Effector CD4-positive, alpha-beta T cell (primary cell): Measurements from ENCODE around the gene CAMSAP2.

ENCODE experiments used
- DNase-seq: peaks from one replicate; pipeline ENCODE4 v3.0.0-alpha.2; 2020

Gene CAMSAP2

GRCh38 chr1:200885623-200886402 lies 147.1 kb downstream of the CAMSAP2 start:
- DNase-seq: no peak

- no peak for DNase-seq
These were observed 147.9 kb downstream of the CAMSAP2 start for GRCh38 chr1:200886594-200886993.

GRCh38 chr1:200887036-200887435 lies 148.3 kb downstream of the CAMSAP2 start:
- DNase-seq: no peak

GRCh38 chr1:200887772-200888348 lies 149.2 kb downstream of the CAMSAP2 start:
- DNase-seq: no peak

GRCh38 chr1:200888349-200888838 lies 149.7 kb downstream of the CAMSAP2 start:
- DNase-seq: peak; percentile 44

- DNase-seq: no peak
These were observed 150.9 kb downstream of the CAMSAP2 start for GRCh38 chr1:200889571-200889970.

- no peak for DNase-seq
These were observed 151.3 kb downstream of the CAMSAP2 start for GRCh38 chr1:200890027-200890426.

- no peak for DNase-seq
These were observed 152.4 kb downstream of the CAMSAP2 start for GRCh38 chr1:200890818-200891773.

- DNase-seq: no peak
These were observed 153.1 kb downstream of the CAMSAP2 start for GRCh38 chr1:200891774-200892157.

- DNase-seq: no peak
These were observed 153.9 kb downstream of the CAMSAP2 start for GRCh38 chr1:200892546-200892945.

- DNase-seq: no peak
These were observed 154.3 kb downstream of the CAMSAP2 start for GRCh38 chr1:200892958-200893357.

- DNase-seq: no peak
These were observed 154.8 kb downstream of the CAMSAP2 start for GRCh38 chr1:200893411-200893901.

GRCh38 chr1:200894712-200895442 lies 156.2 kb downstream of the CAMSAP2 start, which contains the start of gene INAVA:
INAVA (plus strand) TSS chr1:200894900; CDS start chr1:200898401, 3,501 bp downstream.
- DNase-seq: no peak

GRCh38 chr1:200895443-200895789 lies 156.7 kb downstream of the CAMSAP2 start:
- no peak for DNase-seq

- no peak for DNase-seq
These were observed 157.3 kb downstream of the CAMSAP2 start for GRCh38 chr1:200895801-200896530.

- no peak for DNase-seq
These were observed 158.0 kb downstream of the CAMSAP2 start for GRCh38 chr1:200896531-200897196.

- DNase-seq: no peak
These were observed 158.6 kb downstream of the CAMSAP2 start for GRCh38 chr1:200897259-200897658.

- no peak for DNase-seq
These were observed 160.3 kb downstream of the CAMSAP2 start for GRCh38 chr1:200899015-200899386.

- no peak for DNase-seq
These were observed 160.8 kb downstream of the CAMSAP2 start for GRCh38 chr1:200899451-200899915.

- no peak for DNase-seq
These were observed 161.5 kb downstream of the CAMSAP2 start for GRCh38 chr1:200899954-200900867.
